Right forelimb (tissue), 1 donor: ENCODE results near the gene TLR10.

Experiments used
- DNase-seq: peaks from one replicate; pipeline ENCODE4 v3.0.0-alpha.2; 2018

Gene TLR10

GRCh38 chr4:38765382-38765781 is 17.4 kb downstream of the TLR10 start:
- DNase-seq = no peak

GRCh38 chr4:38764277-38764676 is 18.5 kb downstream of the TLR10 start:
- no peak for DNase-seq

DNA sequence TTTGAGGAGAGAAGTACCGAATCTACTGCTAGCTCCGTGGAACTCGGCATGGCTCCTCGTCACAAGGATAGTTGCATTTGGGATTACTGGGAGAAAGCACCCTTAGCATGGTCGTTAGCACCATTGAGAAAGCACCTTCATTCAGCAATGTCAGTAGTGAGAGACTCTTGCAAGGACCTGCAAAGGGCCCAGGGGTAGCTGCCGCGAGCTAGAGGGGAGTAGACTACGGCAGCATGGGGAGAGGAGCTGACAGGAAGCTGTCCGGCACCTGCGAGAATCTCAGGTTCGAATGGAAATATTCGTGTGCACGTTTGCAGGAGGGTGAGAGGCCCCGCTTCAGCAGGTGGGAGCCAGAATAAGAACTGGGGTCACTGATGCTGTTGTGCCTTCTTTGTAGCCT is 20.2 kb downstream of the TLR10 start:
- no peak for DNase-seq

- DNase-seq = no peak
These were observed 23.0 kb downstream of the TLR10 start for GRCh38 chr4:38759790-38760122.

DNA sequence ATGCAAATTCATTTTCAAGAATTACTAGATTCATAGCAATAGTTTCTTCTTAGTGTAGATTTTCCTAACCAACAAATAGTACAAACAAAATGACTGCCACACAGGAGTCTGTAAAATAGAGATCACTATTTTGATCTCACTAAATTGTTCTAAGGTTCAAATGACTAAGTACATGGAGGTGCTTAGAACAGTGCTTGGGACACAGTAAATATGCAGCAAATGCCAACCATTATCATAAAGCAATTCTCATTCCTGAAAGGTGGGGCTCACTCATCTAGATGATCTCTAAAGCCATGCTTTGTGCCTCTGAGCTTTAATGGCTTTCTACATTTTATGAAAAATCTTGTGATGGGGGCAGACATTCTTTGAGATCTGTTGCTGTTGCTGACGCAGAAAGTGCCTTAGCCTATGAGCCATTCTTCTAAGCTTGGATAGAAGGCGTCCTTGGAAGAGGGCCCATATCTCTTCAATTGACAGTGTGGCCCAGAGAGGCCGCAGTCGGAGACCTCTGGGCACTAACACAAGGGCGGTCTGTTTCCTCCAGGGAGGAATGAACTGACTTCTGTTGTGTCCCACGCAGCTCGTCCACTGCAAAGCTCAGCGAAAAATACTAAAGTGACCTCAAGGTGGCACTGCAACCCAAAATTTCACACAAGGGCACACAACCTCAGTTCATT is 23.5 kb downstream of the TLR10 start:
- DNase-seq = peak; percentile 72

DNA sequence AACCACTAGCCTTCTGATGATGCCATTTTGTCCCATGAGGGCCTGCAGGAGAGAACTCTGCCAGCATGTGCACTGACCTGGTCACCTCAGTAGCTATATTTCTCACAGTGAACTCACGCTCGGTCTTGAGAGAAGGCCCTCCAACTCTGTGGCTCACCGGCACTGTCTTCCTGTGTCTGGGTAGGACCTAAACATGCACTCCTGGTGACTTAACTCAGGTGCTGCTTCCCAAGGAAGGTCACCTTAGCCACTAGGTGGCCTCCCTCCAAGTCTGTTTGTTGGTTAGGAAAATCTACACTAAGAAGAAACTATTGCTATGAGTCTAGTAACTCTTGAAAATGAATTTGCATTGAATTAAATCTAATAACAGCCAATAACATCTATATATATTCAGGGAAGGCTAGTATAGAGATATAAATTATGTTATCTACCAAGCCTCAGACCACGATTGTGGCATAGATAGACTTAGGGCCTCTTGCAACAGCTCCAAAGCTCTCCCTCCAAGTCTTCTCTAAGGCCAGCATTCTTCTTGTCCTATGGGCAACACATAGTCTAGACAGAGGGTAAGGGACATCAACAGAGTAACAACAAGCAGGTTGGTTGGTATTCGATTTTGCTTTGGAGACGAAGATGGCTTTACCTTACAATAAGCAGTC is 24.7 kb downstream of the TLR10 start:
- DNase-seq = no peak

- DNase-seq = peak; percentile 89
These were observed 29.6 kb downstream of the TLR10 start for GRCh38 chr4:38752941-38753806.

DNA sequence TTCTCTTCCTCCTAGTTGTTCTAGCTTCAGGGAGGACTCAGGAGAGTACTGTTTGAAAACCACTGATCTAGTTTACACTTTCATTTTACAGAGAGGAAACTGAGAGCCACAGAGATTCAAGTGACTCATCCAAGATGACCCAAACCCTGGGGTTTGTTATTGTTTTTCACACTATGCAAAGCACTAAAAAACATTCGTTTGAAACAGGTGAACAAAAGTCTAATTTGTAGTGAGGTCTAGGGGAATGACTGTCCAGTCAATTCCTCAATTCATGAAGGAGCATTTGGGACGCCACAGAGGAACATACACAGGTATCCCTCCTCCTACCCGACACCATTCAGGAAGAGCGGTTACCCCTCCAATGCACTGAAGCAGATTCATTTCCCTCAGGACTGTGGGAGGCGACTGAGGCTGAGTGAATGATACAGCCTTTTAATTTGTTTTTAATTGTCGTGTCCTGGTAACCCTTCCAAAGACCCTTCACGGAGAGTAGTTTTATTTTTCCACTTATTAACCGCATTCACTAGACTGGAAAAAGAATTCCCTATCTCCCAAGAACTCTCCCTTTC is 30.3 kb downstream of the TLR10 start:
- no peak for DNase-seq

DNA sequence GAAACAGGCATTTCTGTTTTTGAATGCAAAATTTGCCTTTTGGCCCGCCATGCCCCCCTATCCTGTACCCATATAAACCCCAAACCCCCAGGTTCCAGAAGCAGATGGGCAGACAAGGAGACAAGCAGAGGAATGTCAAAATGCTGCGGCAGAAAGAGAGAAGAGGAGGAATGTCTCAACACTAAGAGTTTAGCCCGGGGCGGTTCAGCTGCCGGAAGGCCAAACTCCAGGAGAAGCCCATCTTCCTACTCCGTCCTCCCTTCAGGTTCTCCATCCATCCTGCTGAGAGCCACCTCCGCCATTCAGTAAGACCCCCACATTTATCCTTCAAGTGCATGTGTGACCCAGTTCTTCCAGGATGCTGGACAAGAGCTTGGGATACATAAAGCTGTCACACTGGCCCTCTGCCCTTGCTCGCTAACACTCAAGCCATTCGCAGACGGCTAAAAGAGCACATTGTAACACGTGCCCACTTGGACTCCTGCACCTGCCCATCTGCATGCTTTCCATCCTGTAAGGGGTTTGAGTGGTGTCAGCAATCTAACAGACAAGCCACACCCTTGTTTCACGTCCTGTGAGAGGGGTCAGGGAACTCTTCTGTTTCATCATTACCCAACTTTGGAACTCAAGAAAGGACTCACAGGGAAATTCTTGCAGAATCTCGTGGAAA is 31.3 kb downstream of the TLR10 start:
- no peak for DNase-seq

- no peak for DNase-seq
These were observed 33.5 kb downstream of the TLR10 start for GRCh38 chr4:38749336-38749735.

- no peak for DNase-seq
These were observed 35.2 kb downstream of the TLR10 start for GRCh38 chr4:38747629-38748028.

- no peak for DNase-seq
These were observed 36.9 kb downstream of the TLR10 start for GRCh38 chr4:38745881-38746280.

- no peak for DNase-seq
These were observed 38.9 kb downstream of the TLR10 start for GRCh38 chr4:38743866-38744265.

DNA sequence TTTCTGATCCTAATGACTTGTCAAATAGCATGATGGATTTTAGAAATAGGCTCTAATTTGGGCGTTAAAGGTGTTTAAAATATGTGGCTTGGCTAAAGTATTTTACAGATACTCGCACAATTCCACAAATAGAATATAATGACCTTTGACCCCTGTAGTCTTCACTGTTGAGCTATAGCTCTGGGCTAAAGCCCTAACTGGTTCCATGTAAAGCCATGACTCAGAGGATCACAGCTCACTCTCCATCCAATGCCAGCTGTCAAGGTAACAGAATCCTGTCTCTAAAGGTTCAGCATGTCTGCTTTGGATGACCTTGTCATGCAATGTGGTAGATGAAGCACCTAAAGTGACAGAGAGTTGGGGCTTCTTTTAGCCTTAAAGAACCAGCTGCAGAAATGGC is 42.5 kb downstream of the TLR10 start:
- no peak for DNase-seq

DNA sequence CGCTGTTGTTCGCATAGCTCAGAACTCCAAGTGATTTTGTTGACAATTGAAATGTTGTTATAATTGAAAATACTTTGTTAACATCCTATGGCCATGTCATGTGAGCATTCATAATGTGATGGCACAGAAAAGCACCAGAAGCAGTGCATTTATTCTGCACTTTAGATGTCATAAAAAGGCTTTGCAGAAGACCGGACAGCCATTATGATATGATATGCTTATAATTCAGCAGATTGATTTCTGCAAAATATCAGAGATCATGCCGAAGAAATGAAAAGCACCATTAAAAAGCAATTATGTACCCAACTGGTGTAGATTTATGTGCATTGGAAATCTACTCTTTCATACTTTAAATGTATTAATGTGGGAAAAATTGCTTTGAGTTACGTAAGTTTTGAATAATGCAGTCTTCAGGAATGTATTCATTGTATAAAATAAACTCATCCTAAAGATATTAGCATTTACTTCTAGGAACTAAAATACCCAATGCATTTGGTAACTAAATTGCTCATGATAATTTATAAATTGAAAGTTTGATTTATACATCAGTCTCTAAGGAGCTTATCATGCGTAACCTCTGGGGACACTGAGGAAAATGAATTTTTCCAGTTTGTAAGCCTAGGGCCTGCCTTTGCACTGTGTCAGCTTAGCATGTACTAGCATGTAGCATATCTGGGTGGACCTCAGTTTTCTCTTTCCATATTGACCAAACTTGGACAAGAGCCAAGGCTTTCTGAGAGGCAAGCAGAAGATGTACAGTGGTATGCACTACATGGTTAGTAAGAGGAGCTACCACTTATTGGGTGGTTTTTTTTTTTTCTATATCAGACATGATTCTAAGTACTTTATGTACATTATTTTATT is 43.6 kb downstream of the TLR10 start:
- DNase-seq = no peak

GRCh38 chr4:38735870-38736269 is 46.9 kb downstream of the TLR10 start:
- DNase-seq = no peak

GRCh38 chr4:38734911-38735310 is 47.9 kb downstream of the TLR10 start:
- DNase-seq = no peak

- DNase-seq = no peak
These were observed 48.3 kb downstream of the TLR10 start for GRCh38 chr4:38734446-38734845.

DNA sequence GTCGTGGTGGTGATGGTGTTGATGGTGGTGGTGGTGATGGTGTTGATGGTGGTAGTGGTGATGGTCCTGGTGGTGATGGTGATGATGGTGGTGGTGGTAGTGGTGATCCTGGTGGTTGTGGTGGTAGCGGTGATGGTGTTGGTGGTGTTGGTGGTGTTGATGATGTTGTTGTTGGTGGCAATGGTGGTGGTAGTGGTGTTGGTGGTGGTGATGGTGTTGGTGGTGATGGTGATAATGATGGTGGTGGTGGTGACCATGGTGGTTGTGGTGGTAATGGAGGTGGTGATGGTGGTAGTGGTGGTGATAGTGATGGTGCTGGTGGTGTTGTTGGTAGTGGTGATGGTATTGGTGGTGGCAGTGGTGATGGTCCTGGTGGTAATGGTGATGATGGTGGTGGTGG is 49.1 kb downstream of the TLR10 start:
- no peak for DNase-seq

GRCh38 chr4:38730830-38731646 is 51.8 kb downstream of the TLR10 start:
- DNase-seq = peak; percentile 88

DNA sequence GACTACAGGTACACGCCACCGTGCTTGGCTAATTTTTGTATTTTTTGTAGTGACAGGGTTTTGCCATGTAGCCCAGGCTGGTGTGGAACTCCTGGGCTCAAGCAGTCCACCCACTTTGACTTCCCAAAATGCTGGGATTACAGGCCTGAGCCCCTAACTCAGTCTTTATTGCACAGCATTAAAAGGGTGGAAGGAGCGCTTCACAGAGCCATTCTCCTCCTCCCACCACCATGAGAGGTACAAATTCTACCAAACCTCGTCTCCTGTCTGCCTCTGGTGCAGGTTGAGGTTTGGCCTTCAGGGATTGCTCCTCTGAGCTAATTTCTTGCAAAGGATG is 52.3 kb downstream of the TLR10 start:
- no peak for DNase-seq
